Activated CD4-positive, alpha-beta T cell treated with anti-CD3 and anti-CD28 coated beads, Interleukin-2, amount 50 U/mL, for 24 hours (primary cell): ENCODE measurements around the gene HOXA2.

ENCODE experiments used
- DNase-seq, 2 donors: peaks; one replicate each; pipeline ENCODE4 v3.0.0-alpha.2; 2020; ENCODE audit warnings: low read depth in 1 of 2, low spot score in 1 of 2

HOXA2 gene

GRCh38 chr7:27126596-27127327 is 24.3 kb upstream of the HOXA2 start:
- no peak for DNase-seq

GRCh38 chr7:27125986-27126394 is 23.5 kb upstream of the HOXA2 start:
- DNase-seq = no peak

DNA sequence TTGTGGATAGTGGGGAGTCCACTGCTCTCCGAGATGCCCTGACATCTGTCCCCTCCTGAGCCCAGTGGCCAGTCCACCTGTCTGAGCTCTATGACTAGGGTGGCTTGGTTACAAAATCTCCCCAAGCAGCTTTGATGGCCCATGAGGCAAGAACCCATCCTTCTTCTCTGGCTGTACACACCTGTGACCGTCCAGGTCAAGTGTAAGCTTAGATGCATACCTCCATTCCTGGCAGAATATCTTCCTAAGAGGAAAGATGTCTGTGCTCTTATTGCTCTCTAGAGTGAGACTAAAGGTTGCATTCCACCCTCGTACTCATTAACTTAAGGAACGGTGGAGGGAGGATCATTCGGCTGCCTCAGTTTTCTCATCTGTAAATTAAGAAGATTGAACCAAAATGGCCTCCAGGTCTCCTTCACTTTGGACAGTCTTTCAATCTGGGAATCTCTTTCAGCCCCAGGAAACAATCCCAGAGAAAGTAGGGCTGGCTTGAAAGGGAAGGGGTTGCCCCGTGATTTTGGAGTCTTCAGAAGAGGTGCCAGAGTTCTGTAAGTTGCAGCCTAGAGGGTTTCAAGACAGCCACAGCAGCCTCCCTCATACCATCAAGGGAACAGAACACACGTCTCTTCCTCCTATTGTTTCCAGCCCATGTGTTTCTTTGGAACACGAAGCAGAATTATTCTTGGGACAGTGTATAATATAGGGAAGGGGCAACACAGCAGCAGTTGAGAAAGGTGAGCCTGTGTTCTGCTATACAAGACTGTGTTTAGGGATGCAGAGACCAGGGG is 22.6 kb upstream of the HOXA2 start:
- DNase-seq = no peak

GRCh38 chr7:27124096-27124901 is 21.8 kb upstream of the HOXA2 start:
- no peak for DNase-seq

GRCh38 chr7:27123477-27124053 is 21.1 kb upstream of the HOXA2 start:
- no peak for DNase-seq

- no peak for DNase-seq
These were observed 20.6 kb upstream of the HOXA2 start for GRCh38 chr7:27123007-27123476.

GRCh38 chr7:27122077-27122910 is 19.8 kb upstream of the HOXA2 start:
- DNase-seq = no peak

DNA sequence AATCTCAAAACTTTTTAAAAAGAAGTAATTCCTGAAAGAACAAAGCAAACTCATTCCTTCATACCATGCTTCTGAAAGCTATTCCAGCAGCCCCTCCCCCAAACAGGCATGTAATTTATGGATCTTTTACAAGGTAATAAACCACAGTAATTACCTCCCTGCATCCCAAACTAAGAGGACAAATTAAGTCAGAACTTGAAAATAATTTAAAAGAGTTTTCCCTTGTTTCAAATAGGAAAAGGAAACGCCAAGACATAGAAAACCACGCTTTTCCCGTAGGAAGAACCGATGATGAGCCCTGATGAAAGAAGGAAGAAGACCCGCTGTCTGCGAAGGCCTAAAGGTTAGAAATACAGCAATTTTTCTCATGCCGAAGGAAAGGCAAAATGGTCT is 19.2 kb upstream of the HOXA2 start:
- DNase-seq = no peak

DNA sequence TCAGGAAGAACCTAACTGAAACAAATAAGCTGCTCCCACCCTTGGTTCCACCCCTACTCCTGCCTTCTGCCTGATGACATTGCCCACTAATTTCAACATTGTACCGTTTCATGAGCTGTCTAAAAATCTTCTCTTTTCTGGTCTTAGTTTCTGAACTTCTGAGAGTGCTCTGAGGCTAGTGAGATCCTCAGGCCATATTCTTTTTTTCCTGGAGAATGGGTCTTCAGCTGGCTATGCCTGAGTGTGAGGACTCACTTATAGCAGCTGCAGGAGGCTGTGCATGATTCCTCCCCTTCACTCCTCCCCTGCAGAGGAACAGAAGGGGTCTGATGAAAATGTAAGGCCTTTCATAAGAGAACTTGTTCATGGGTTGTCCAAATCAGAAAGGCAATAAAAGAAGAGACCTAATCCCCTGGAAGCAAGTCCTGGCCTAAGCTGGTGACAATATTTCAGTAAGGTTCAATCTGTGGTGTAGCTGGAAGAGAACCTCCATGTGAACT is 17.0 kb upstream of the HOXA2 start:
- no peak for DNase-seq

DNA sequence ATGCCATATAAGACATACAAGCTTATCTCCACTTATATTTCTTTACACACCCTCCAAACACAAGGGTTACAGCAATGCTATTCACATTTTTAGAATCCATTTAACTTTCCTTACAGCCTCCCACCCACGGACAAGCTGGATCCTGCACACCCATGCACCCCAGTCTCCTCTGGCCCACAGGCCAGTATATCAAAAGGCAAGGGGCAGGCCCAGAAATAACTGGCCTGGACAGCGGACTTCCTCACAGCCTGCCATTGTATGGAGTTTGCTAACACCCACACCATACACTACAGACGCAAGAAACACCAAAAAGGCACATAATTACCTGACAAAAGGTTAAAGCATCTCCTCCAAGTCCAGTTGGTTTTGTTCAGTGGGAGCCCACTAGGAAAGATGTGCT is 16.1 kb upstream of the HOXA2 start:
- no peak for DNase-seq

- DNase-seq = no peak
These were observed 15.5 kb upstream of the HOXA2 start for GRCh38 chr7:27117887-27118491.

DNA sequence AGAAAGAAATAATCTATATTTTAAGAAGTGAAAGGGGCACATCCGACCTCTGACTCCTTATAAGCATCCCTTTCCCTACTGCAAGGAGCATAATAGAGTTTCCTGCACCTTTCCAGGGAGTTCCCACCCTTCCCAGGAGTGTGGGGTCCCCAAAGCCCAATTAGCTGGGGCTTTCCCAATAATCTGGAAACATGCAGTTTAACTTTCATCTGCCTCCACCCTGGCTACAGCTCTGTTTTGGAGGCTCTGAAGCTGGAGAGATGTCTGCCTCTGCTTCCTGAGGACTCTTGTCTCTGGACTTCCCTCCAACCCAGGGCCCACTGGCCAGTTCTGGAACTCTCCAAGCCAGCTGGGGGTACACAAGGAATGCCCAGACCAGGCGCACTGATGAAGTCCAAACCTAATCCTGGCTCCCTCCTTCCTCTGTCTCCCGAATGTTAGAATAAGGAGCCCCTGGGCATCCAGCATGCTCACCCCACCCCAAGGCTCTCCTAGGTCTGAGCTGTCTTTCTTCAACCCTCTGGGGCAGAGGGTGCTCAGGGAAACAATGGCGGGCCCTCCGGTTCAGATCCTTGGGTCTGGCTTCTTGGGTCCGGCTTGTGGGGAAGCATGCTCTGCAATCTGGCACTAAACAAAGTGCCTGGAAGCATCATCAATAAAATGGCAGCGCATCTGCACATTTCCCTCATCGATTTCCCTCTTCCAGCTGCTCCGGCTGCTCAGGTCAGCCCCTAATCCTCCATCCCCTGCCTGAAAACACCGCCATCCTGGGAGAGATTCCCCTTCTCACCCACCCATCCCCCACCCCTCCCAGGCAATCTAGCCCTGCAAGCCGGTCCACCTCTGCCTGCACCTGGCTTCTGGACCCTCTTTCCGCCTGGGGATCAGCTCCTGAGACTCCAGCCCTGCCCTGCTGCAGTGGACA is 14.7 kb upstream of the HOXA2 start:
- no peak for DNase-seq

GRCh38 chr7:27116031-27116961 is 13.8 kb upstream of the HOXA2 start:
- DNase-seq = no peak

DNA sequence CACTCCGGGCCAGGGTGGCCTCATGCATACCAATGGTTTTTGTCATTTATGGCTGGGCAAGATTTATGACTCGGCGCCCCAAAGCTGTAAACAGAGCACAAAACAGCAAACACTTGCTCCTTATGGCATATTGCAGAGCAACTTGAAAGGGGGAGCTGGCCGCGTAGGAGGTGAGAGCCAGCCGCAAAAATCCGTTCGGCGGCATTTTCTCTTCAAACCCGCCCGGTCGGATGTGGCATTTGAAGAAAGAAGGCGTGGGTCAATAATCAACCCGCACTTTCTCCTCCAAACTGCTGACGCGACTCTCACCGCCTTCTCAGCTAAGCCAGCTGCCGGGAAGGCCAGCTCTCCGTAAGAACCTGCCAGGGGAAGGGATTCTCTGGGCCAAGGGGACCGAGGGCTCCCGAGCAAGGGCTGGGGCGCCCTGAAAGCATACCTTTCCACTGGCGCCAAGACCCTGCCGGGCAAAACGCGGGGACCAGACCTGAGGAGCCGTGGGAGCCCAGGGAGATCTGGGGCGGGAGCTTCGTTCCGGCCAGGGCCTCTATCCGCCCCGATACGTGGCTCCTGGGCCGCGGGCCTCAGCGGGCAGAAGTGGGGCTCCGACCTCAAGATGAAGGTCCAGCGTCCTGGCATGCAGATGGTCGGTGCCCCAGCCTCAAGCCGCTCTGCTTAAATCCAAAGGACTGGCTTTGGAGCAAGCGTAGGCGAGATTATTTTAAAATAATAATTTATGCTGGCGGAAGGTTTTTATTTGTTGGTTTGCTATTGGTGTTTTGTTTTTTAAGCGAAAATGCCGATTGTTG is 12.9 kb upstream of the HOXA2 start:
- no peak for DNase-seq

GRCh38 chr7:27114881-27115220 is 12.4 kb upstream of the HOXA2 start:
- DNase-seq = no peak

DNA sequence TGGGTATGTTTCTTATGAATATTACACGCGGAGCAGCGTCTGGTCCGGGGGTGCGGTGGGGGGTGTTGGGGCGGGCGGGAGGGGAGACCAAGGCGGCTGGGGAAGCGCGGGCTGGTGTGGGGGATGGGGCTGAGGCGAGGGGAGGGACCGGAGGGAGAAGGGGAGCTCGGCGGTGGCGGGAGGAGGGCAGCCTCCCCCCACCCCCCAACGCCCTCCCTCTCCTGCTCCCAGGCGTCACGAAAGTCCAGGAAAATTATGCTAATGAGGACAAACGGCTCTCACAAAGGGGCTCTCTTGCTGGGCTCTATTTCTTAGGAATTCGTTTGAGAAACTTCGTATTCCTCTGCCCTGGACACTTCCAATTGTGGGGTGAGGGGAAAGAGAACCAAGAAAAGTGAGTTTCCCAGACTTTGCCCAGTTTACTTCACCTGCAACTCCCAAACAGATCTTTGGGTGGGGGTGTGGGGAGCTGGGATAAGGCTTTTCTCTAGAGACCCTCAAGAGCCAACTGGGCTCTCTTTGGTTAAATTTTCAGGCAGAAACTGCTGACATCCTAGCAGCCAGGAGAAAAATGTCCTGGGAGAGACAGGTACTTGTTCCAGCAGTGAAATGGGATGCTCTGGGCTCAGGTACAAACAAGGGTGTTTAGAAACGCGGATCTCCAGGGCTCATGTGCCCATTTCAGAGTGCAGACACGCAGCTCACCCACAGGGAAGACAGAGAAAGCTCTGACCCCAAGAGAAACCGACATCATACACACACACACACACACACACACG is 11.7 kb upstream of the HOXA2 start:
- no peak for DNase-seq
